OCI-LY3 (cell line): ENCODE results near the gene POLL.

Experiments
- EZH2phosphoT487 ChIP-seq: fragments of 200-600 bp; shearing (Covaris generic); IDR thresholded peaks from 2 replicates; pipeline ENCODE4 v1.6.1; 2018; ENCODE audit warnings: antibody characterized with exemption, mixed run types, low read depth
- TF ChIP-seq, protein P1 (sequence below): fragments of 200-600, 300-600 bp; sonication (generic); IDR thresholded peaks from 2 replicates; pipeline ENCODE4 v1.5.1; 2014; ENCODE audit warnings: antibody characterized with exemption, low read length, low read depth

DNA sequence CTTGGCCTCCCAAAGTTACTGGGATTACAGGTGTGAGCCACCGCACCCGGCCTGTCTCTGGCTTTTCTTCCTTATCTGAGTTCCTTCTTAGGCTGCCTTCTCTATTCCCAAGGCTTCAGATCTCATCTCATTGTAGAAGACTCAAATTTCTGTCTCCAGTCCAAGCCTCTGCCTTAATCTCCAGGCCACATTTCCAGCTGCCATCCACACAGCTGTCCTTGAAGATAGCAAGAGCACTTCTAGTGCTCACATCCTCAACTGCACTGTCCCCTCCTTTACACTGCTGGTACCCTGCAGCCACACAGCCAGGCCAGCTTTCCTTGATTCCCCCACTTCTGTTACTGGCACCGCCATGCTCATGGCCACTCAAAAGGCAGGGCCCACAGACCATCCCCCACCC is 35.6 kb downstream of the POLL start:
- TF ChIP-seq EZH2phosphoT487 = no peak
- TF ChIP-seq, protein P1, sequence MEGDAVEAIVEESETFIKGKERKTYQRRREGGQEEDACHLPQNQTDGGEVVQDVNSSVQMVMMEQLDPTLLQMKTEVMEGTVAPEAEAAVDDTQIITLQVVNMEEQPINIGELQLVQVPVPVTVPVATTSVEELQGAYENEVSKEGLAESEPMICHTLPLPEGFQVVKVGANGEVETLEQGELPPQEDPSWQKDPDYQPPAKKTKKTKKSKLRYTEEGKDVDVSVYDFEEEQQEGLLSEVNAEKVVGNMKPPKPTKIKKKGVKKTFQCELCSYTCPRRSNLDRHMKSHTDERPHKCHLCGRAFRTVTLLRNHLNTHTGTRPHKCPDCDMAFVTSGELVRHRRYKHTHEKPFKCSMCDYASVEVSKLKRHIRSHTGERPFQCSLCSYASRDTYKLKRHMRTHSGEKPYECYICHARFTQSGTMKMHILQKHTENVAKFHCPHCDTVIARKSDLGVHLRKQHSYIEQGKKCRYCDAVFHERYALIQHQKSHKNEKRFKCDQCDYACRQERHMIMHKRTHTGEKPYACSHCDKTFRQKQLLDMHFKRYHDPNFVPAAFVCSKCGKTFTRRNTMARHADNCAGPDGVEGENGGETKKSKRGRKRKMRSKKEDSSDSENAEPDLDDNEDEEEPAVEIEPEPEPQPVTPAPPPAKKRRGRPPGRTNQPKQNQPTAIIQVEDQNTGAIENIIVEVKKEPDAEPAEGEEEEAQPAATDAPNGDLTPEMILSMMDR = no peak
